HEK293 (cell line): ENCODE data around the gene LRP5.

Experiments
- CTCF ChIA-PET: fragments of 350-600 bp; formaldehyde crosslinking; extraction: SDS; loops from one replicate; lab custom pipeline; 2021; ENCODE audit warnings: antibody characterized with exemption; lab: Yijun Ruan, JAX
- POLR2A ChIA-PET: fragments of 300-600 bp; formaldehyde crosslinking; extraction: SDS; loops from one replicate; lab custom pipeline; 2020; ENCODE audit warnings: antibody characterized with exemption, inconsistent platforms; lab: Yijun Ruan, JAX
- H3K27ac ChIP-seq: fragments of 200-500 bp; sonication (Bioruptor generic); 2 replicates; pipeline ENCODE4 v1.5.1; 2014; ENCODE audit warnings: low read depth, low read length, control low read depth, inconsistent platforms; ENCODE audit errors: extremely low read depth
- H3K36me3 ChIP-seq, 2 experiments: fragments of 200-500 bp in 1 of 2; sonication (Bioruptor generic) in 1 of 2; 1 replicate in 1 of 2; 2 replicates in 1 of 2; pipeline ENCODE4 v1.5.1; 2014 to 2017; ENCODE audit warnings: inconsistent platforms in 2 of 2, low read length in 2 of 2; ENCODE audit not compliant: control insufficient read depth in 2 of 2, insufficient read depth in 1 of 2
- H3K4me1 ChIP-seq: fragments of 200-500 bp; sonication (Bioruptor generic); 2 replicates; pipeline ENCODE4 v1.5.1; 2014; ENCODE audit warnings: mild to moderate bottlenecking, low read length, inconsistent platforms; ENCODE audit not compliant: control insufficient read depth, insufficient read depth
- H3K4me3 ChIP-seq: 2 replicates; pipeline ENCODE4 v1.5.1; 2011; ENCODE audit warnings: low read depth, mild to moderate bottlenecking, control low read depth, low read length, moderate library complexity
- H3K9me3 ChIP-seq: fragments of 200-500 bp; sonication (Bioruptor generic); 2 replicates; pipeline ENCODE4 v1.5.1; 2014; ENCODE audit warnings: low read depth, low read length, inconsistent platforms; ENCODE audit not compliant: control insufficient read depth, insufficient read depth
- BCL11A ChIP-seq: fragments of 450-650 bp; formaldehyde crosslinking; IDR thresholded peaks from 2 replicates; pipeline ENCODE4 v1.5.1; 2016; ENCODE audit warnings: low read depth, missing biosample characterization, missing genetic modification characterization
- BCL6B ChIP-seq: fragments of 450-650 bp; formaldehyde crosslinking; IDR thresholded peaks from 2 replicates; pipeline ENCODE4 v1.5.1; 2017; ENCODE audit warnings: missing biosample characterization, missing genetic modification characterization
- IKZF3 ChIP-seq: fragments of 450-650 bp; IDR thresholded peaks from 2 replicates; pipeline ENCODE4 v1.5.0; 2018; ENCODE audit warnings: missing biosample characterization, mild to moderate bottlenecking, missing genetic modification characterization, moderate library complexity
- SCRT1 ChIP-seq: fragments of 450-650 bp; formaldehyde crosslinking; IDR thresholded peaks from 2 replicates; pipeline ENCODE4 v1.5.1; 2016; ENCODE audit warnings: missing biosample characterization, missing genetic modification characterization, borderline replicate concordance
- TCF7L2 ChIP-seq: IDR thresholded peaks from 2 replicates; pipeline ENCODE4 v1.6.1; 2011; ENCODE audit warnings: low read depth, mild to moderate bottlenecking, inconsistent platforms, low read length, moderate library complexity, borderline replicate concordance
- TRIM28 ChIP-seq: IDR thresholded peaks from 2 replicates; pipeline ENCODE4 v1.6.1; 2011; ENCODE audit warnings: low read length, control low read depth, borderline replicate concordance
- ZBTB21 ChIP-seq: fragments of 450-650 bp; formaldehyde crosslinking; IDR thresholded peaks from 2 replicates; pipeline ENCODE4 v1.5.1; 2017; ENCODE audit warnings: missing biosample characterization, missing genetic modification characterization
- ZBTB7A ChIP-seq: fragments of 450-650 bp; formaldehyde crosslinking; IDR thresholded peaks from 2 replicates; pipeline ENCODE4 v1.5.1; 2016; ENCODE audit warnings: low read depth, missing biosample characterization, missing genetic modification characterization
- ZBTB8A ChIP-seq: fragments of 450-650 bp; formaldehyde crosslinking; IDR thresholded peaks from 2 replicates; pipeline ENCODE4 v1.5.1; 2016; ENCODE audit warnings: missing biosample characterization, missing genetic modification characterization
- ZNF121 ChIP-seq: fragments of 450-650 bp; formaldehyde crosslinking; IDR thresholded peaks from 2 replicates; pipeline ENCODE4 v1.5.1; 2016; ENCODE audit warnings: missing biosample characterization, missing genetic modification characterization
- ZNF214 ChIP-seq: fragments of 450-650 bp; formaldehyde crosslinking; IDR thresholded peaks from 2 replicates; pipeline ENCODE4 v1.5.1; 2017; ENCODE audit warnings: missing biosample characterization, mild to moderate bottlenecking, missing genetic modification characterization, borderline replicate concordance
- ZNF221 ChIP-seq: fragments of 450-650 bp; formaldehyde crosslinking; IDR thresholded peaks from 2 replicates; pipeline ENCODE4 v1.5.1; 2017; ENCODE audit warnings: missing biosample characterization, missing genetic modification characterization, borderline replicate concordance
- ZNF274 ChIP-seq, 2 experiments: fragments of 200-500 bp in 1 of 2; fragments of 450-650 bp in 1 of 2; sonication (Bioruptor generic) in 1 of 2; formaldehyde crosslinking in 1 of 2; IDR thresholded peaks; 2 replicates each; pipeline versions ENCODE4 v1.5.1 to v1.6.1; 2014 to 2016; ENCODE audit warnings: borderline replicate concordance in 1 of 2, inconsistent platforms in 1 of 2, low read length in 1 of 2, missing biosample characterization in 1 of 2, missing genetic modification characterization in 1 of 2
- ZNF335 ChIP-seq: fragments of 450-650 bp; formaldehyde crosslinking; conservative IDR thresholded peaks from 2 replicates; pipeline ENCODE4 v1.5.1; 2016; ENCODE audit warnings: missing biosample characterization, missing genetic modification characterization
- ZNF354C ChIP-seq: fragments of 450-650 bp; formaldehyde crosslinking; IDR thresholded peaks from 2 replicates; pipeline ENCODE4 v1.5.1; 2016; ENCODE audit warnings: missing biosample characterization, missing genetic modification characterization, low read depth, borderline replicate concordance
- ZNF362 ChIP-seq: fragments of 450-650 bp; formaldehyde crosslinking; IDR thresholded peaks from 2 replicates; pipeline ENCODE4 v1.5.1; 2016; ENCODE audit warnings: missing biosample characterization, missing genetic modification characterization
- ZNF518A ChIP-seq: fragments of 450-650 bp; formaldehyde crosslinking; conservative IDR thresholded peaks from 2 replicates; pipeline ENCODE4 v1.5.1; 2016; ENCODE audit warnings: low read depth, missing biosample characterization, missing genetic modification characterization
- ZNF571 ChIP-seq: fragments of 450-650 bp; formaldehyde crosslinking; IDR thresholded peaks from 2 replicates; pipeline ENCODE4 v1.5.0; 2017; ENCODE audit warnings: missing biosample characterization, missing genetic modification characterization
- ZNF707 ChIP-seq: fragments of 450-650 bp; formaldehyde crosslinking; IDR thresholded peaks from 2 replicates; pipeline ENCODE4 v1.5.1; 2016; ENCODE audit warnings: missing biosample characterization, missing genetic modification characterization

LRP5 gene

GRCh38 chr11:68363776-68364175, 51.4 kb downstream of the LRP5 start:
- POLR2A ChIA-PET, result no interaction called here
- TF ChIP-seq ZBTB7A (tag by site-specific recombination), result no peak
- TF ChIP-seq BCL6B (tag by site-specific recombination), result no peak
- CTCF ChIA-PET, result no interaction called here
- Histone ChIP-seq H3K4me1 (no peaks in the 10 kb centered on the region), H3K36me3 (peaks cover 0 to 52% of the 10 kb centered on the region in 2 experiments; a peak in 2 of 3 replicates), H3K4me3 (no peak overlapping the region), H3K27ac (no peak overlapping the region), H3K9me3 (no peaks in the 10 kb centered on the region)

GRCh38 chr11:68364581-68364980, 52.2 kb downstream of the LRP5 start:
- ChIA-PET CTCF (no interaction called here), POLR2A (no interaction called here)
- Histone ChIP-seq H3K9me3 (no peaks in the 10 kb centered on the region), H3K36me3 (peaks cover 0 to 48% of the 10 kb centered on the region in 2 experiments; a peak in 2 of 3 replicates), H3K4me1 (no peaks in the 10 kb centered on the region), H3K4me3 (no peak overlapping the region), H3K27ac (no peak overlapping the region)
- TF ChIP-seq ZNF354C (tag by site-specific recombination) (no peak), ZNF571 (tag by site-specific recombination) (no peak)

- H3K36me3 ChIP-seq, result peaks cover 0 to 39% of the 10 kb centered on the region in 2 experiments; a peak in 2 of 3 replicates
- ChIA-PET POLR2A (no interaction called here), CTCF (no interaction called here)
- TF ChIP-seq ZNF362 (tag by site-specific recombination), result no peak
- no peak for TF ChIP-seq ZNF121 (tag by site-specific recombination)
- no peak overlapping the region for H3K27ac ChIP-seq
- no peak overlapping the region for H3K4me3 ChIP-seq
- no peaks in the 10 kb centered on the region for H3K9me3 ChIP-seq
- no peaks in the 10 kb centered on the region for H3K4me1 ChIP-seq
Measured at GRCh38 chr11:68365943-68366435, 53.6 kb downstream of the LRP5 start.

GRCh38 chr11:68367252-68367651, 54.9 kb downstream of the LRP5 start:
- ChIA-PET CTCF (no interaction called here), POLR2A (no interaction called here)

GRCh38 chr11:68369756-68370155, 57.4 kb downstream of the LRP5 start:
- H3K9me3 ChIP-seq, result no peaks in the 10 kb centered on the region
- ChIA-PET CTCF (interaction anchor here (0.9 kb wide), 1 partner anchor 14 kb away, joined by 5 read pairs; no protein-coding TSS in a partner anchor), POLR2A (no interaction called here)
- no peaks in the 10 kb centered on the region for H3K4me1 ChIP-seq
- no peak overlapping the region for H3K4me3 ChIP-seq
- H3K36me3 ChIP-seq, result peaks cover 0 to 29% of the 10 kb centered on the region in 2 experiments; a peak in 2 of 3 replicates
- H3K27ac ChIP-seq, result no peak overlapping the region
- no peak for TF ChIP-seq IKZF3
- no peak for TF ChIP-seq ZNF221 (tag by site-specific recombination)
- TF ChIP-seq BCL11A (tag by site-specific recombination), result no peak
- TF ChIP-seq SCRT1 (tag by site-specific recombination), result no peak
- no peak for TF ChIP-seq ZNF274 (IDR thresholded peaks at IDR 0.05; ENCODE audit: low read length)
- no peak for TF ChIP-seq ZNF274 (tag by site-specific recombination; IDR thresholded peaks at IDR 0.05; ENCODE audit: borderline replicate concordance)
- no peak for TF ChIP-seq ZNF518A (tag by site-specific recombination)
- no peak for TF ChIP-seq ZBTB21 (tag by site-specific recombination)
- no peak for TF ChIP-seq TCF7L2
- no peak for TF ChIP-seq ZBTB7A (tag by site-specific recombination)
- TF ChIP-seq TRIM28, result no peak

More at GRCh38 chr11:68367252-68367651, 54.9 kb downstream of the LRP5 start:
- no peak overlapping the region for H3K4me3 ChIP-seq
- TF ChIP-seq ZNF335 (tag by site-specific recombination) (no peak), ZNF707 (no peak), ZBTB8A (tag by site-specific recombination) (no peak), ZNF214 (tag by site-specific recombination) (no peak)
- no peaks in the 10 kb centered on the region for H3K9me3 ChIP-seq
- no peak overlapping the region for H3K27ac ChIP-seq
- no peaks in the 10 kb centered on the region for H3K4me1 ChIP-seq
- peaks cover 0 to 33% of the 10 kb centered on the region in 2 experiments; a peak in 2 of 3 replicates for H3K36me3 ChIP-seq
